H9 (cell line): ENCODE results near the gene DGKB. TPM values are rescaled to one million over a fixed set of nuclear protein-coding genes. Genes with fewer than 3 reads are reported as not detected.

Source experiments
- DNase-seq: peaks from one replicate; pipeline ENCODE4 v3.0.0-alpha.2; 2017
- H2AFZ ChIP-seq: one replicate; pipeline ENCODE4 v1.6.1; 2013; ENCODE audit warnings: mild to moderate bottlenecking, low read length, control low read depth, moderate library complexity
- H2AK5ac ChIP-seq: 2 replicates; pipeline ENCODE4 v1.6.1; 2013; ENCODE audit warnings: low read length, control low read depth, mixed read lengths; ENCODE audit not compliant: insufficient read length
- H2BK120ac ChIP-seq: one replicate; pipeline ENCODE4 v1.6.1; 2013; ENCODE audit warnings: low read depth, mild to moderate bottlenecking, low read length, control low read depth, inconsistent platforms; ENCODE audit not compliant: poor library complexity, severe bottlenecking
- H2BK12ac ChIP-seq: 2 replicates; pipeline ENCODE4 v1.6.1; 2013; ENCODE audit warnings: low read length, control low read depth, mixed read lengths, low read depth; ENCODE audit not compliant: insufficient read length
- H2BK15ac ChIP-seq: 2 replicates; pipeline ENCODE4 v1.6.1; 2013; ENCODE audit warnings: low read depth, low read length, control low read depth
- H2BK20ac ChIP-seq: one replicate; pipeline ENCODE4 v1.6.1; 2013; ENCODE audit warnings: low read depth, mild to moderate bottlenecking, low read length, control low read depth, inconsistent platforms; ENCODE audit not compliant: poor library complexity, severe bottlenecking
- H2BK5ac ChIP-seq: 2 replicates; pipeline ENCODE4 v1.6.1; 2013; ENCODE audit warnings: low read length, control low read depth, mixed read lengths; ENCODE audit not compliant: insufficient read length
- H3K14ac ChIP-seq: 2 replicates; pipeline ENCODE4 v1.6.1; 2013; ENCODE audit warnings: low read length, control low read depth; ENCODE audit not compliant: insufficient read depth
- H3K18ac ChIP-seq: 2 replicates; pipeline ENCODE4 v1.6.1; 2013; ENCODE audit warnings: low read depth, mild to moderate bottlenecking, mixed read lengths, low read length, control low read depth; ENCODE audit not compliant: insufficient read length
- H3K23ac ChIP-seq: 2 replicates; pipeline ENCODE4 v1.6.1; 2013; ENCODE audit warnings: low read length, control low read depth, mixed read lengths, low read depth; ENCODE audit not compliant: insufficient read length
- H3K23me2 ChIP-seq: 2 replicates; pipeline ENCODE4 v1.6.1; 2013; ENCODE audit warnings: low read depth, mild to moderate bottlenecking, mixed read lengths, low read length, control low read depth; ENCODE audit not compliant: insufficient read length, poor library complexity, severe bottlenecking
- H3K27ac ChIP-seq: 2 replicates; pipeline ENCODE4 v1.5.1; 2013; ENCODE audit warnings: low read length, control low read depth, mixed read lengths, low read depth; ENCODE audit not compliant: insufficient read length
- H3K27me3 ChIP-seq: 2 replicates; pipeline ENCODE4 v1.6.1; 2013; ENCODE audit warnings: low read length, control low read depth, inconsistent platforms; ENCODE audit not compliant: insufficient read depth
- H3K4ac ChIP-seq: 2 replicates; pipeline ENCODE4 v1.6.1; 2013; ENCODE audit warnings: low read depth, mild to moderate bottlenecking, control low read depth, inconsistent platforms, low read length, moderate library complexity
- H3K4me1 ChIP-seq: 2 replicates; pipeline ENCODE4 v1.6.1; 2013; ENCODE audit warnings: low read length, control low read depth, inconsistent platforms; ENCODE audit not compliant: insufficient read depth
- H3K4me2 ChIP-seq: 2 replicates; pipeline ENCODE4 v1.6.1; 2013; ENCODE audit warnings: low read length, control low read depth, mixed read lengths; ENCODE audit not compliant: insufficient read length, insufficient read depth
- H3K56ac ChIP-seq: 2 replicates; pipeline ENCODE4 v1.6.1; 2013; ENCODE audit warnings: low read depth, mild to moderate bottlenecking, mixed read lengths, low read length, control low read depth; ENCODE audit not compliant: insufficient read length
- H3K79me1 ChIP-seq: 2 replicates; pipeline ENCODE4 v1.6.1; 2013; ENCODE audit warnings: low read depth, mild to moderate bottlenecking, moderate library complexity, low read length, control low read depth, inconsistent platforms; ENCODE audit not compliant: insufficient read depth, poor library complexity, severe bottlenecking
- H3K79me2 ChIP-seq: 2 replicates; pipeline ENCODE4 v1.6.1; 2013; ENCODE audit warnings: low read length, control low read depth, inconsistent platforms; ENCODE audit not compliant: insufficient read depth
- H3K9ac ChIP-seq: 2 replicates; pipeline ENCODE4 v1.6.1; 2013; ENCODE audit warnings: low read length, control low read depth, mixed read lengths; ENCODE audit not compliant: insufficient read length; ENCODE audit errors: extremely low read depth
- H3K9me3 ChIP-seq: one replicate; pipeline ENCODE4 v1.6.1; 2013; ENCODE audit warnings: low read depth, low read length, inconsistent platforms; ENCODE audit not compliant: control insufficient read depth
- H3T11ph ChIP-seq: one replicate; pipeline ENCODE4 v1.6.1; 2013; ENCODE audit warnings: mild to moderate bottlenecking, low read length, control low read depth, inconsistent platforms
- H4K20me1 ChIP-seq: one replicate; pipeline ENCODE4 v1.6.1; 2013; ENCODE audit not compliant: control insufficient read depth, insufficient read length, insufficient read depth
- H4K5ac ChIP-seq: 2 replicates; pipeline ENCODE4 v1.6.1; 2013; ENCODE audit warnings: low read depth, mild to moderate bottlenecking, mixed read lengths, low read length, control low read depth; ENCODE audit not compliant: insufficient read length
- H4K8ac ChIP-seq: replicated peaks from 2 replicates; pipeline ENCODE4 v1.6.1; 2013; ENCODE audit warnings: low read length, control low read depth, mixed read lengths, low read depth; ENCODE audit not compliant: insufficient read length
- H4K91ac ChIP-seq: 2 replicates; pipeline ENCODE4 v1.6.1; 2013; ENCODE audit warnings: low read depth, mild to moderate bottlenecking, moderate library complexity, mixed read lengths, low read length, control low read depth; ENCODE audit not compliant: insufficient read length
- H3K27ac Mint-ChIP-seq, 3 experiments: 2 replicates in 2 of 3; 3 replicates in 1 of 3; pipeline ENCODE4 v1.8.0; 2020 to 2021; ENCODE audit warnings: mixed read lengths in 3 of 3, mild to moderate bottlenecking in 1 of 3, moderate library complexity in 1 of 3
- H3K27me3 Mint-ChIP-seq: 2 replicates; pipeline ENCODE4 v1.8.0; 2021; ENCODE audit warnings: low read depth, mild to moderate bottlenecking, moderate library complexity, mixed read lengths
- H3K36me3 Mint-ChIP-seq, 3 experiments: 2 replicates in 2 of 3; 3 replicates in 1 of 3; pipeline ENCODE4 v1.8.0; 2020 to 2021; ENCODE audit warnings: low read depth in 3 of 3, mixed read lengths in 3 of 3; ENCODE audit not compliant: insufficient read depth in 1 of 3
- H3K4me1 Mint-ChIP-seq, 2 experiments: 2 replicates each; pipeline ENCODE4 v1.8.0; 2020; ENCODE audit warnings: mixed read lengths in 2 of 2
- H3K4me3 Mint-ChIP-seq, 2 experiments: 2 replicates in 1 of 2; 3 replicates in 1 of 2; pipeline ENCODE4 v1.8.0; 2020 to 2021; ENCODE audit warnings: mild to moderate bottlenecking in 2 of 2, mixed read lengths in 2 of 2, moderate library complexity in 1 of 2
- H3K9me3 Mint-ChIP-seq, 2 experiments: 2 replicates in 1 of 2; 3 replicates in 1 of 2; pipeline ENCODE4 v1.8.0; 2020; ENCODE audit warnings: mild to moderate bottlenecking in 2 of 2, mixed read lengths in 2 of 2, moderate library complexity in 1 of 2
- WGBS: extraction: QIAGEN DNeasy Blood & Tissue Kit; methylation state at CpG from one replicate; pipeline ENCODE4 v1.1.7; 2013; ENCODE audit warnings: missing lambda C conversion rate, low lambda C conversion rate, mixed read lengths; ENCODE audit not compliant: insufficient read length; ENCODE audit errors: extremely low coverage; 5-methylcytosine and 5-hydroxymethylcytosine counted together
- total RNA-seq: library from RNA; stranded (reverse); gene quantifications from 2 replicates; pipeline ENCODE4 v1.2.1, GENCODE V29; 2021
- TF ChIP-seq, protein P1 (sequence below): fragments of 200-600 bp; sonication (generic); conservative IDR thresholded peaks from 3 replicates; pipeline ENCODE4 v1.8.0; 2021; ENCODE audit warnings: antibody characterized with exemption, mild to moderate bottlenecking

The DGKB gene
- total RNA-seq, 1 experiment from 2014 or later = 0.26 TPM

DNA sequence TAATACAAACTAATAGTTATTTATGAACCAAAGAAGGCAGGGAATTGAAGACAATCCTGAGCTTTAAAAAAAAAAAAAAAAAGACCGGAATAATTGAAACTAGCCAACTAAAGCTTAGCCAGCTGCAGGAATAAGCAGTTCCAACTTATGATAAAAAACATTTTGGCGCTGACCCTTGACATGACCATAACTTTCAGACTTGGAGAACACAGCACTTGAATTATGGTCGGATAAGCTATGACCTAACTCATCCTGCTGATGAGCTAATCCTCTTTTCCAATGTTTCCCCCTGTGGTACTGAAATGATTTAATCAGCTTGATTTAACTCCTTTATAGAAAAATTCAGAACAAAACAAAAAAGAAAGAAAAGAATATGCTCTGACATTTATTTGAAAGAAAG is 181.8 kb downstream of the DGKB start:
- Histone ChIP-seq H2BK120ac (no peak overlapping the region), H3T11ph (no peak overlapping the region), H3K27ac (no peak overlapping the region), H3K4me2 (no peak overlapping the region), H3K4ac (no peak overlapping the region), H3K79me1 (no peaks in the 10 kb centered on the region), H3K56ac (no peak overlapping the region), H2BK12ac (no peak overlapping the region), H2AFZ (no peak overlapping the region), H4K20me1 (no peaks in the 10 kb centered on the region), H2BK15ac (no peak overlapping the region), H3K23ac (no peak overlapping the region), H2BK5ac (no peak overlapping the region), H3K9me3 (no peaks in the 10 kb centered on the region), H3K23me2 (no peaks in the 10 kb centered on the region), H4K8ac (no peak overlapping the region), H4K91ac (no peak overlapping the region), H4K5ac (no peak overlapping the region), H3K14ac (no peak overlapping the region), H3K18ac (no peak overlapping the region), H3K79me2 (no peaks in the 10 kb centered on the region), H2BK20ac (no peak overlapping the region), H2AK5ac (no peak overlapping the region), H3K9ac (no peak overlapping the region), H3K4me1 (no peaks in the 10 kb centered on the region; the same call in 1 of the 2 replicates), H3K27me3 (no peaks in the 10 kb centered on the region)
- TF ChIP-seq, protein P1, sequence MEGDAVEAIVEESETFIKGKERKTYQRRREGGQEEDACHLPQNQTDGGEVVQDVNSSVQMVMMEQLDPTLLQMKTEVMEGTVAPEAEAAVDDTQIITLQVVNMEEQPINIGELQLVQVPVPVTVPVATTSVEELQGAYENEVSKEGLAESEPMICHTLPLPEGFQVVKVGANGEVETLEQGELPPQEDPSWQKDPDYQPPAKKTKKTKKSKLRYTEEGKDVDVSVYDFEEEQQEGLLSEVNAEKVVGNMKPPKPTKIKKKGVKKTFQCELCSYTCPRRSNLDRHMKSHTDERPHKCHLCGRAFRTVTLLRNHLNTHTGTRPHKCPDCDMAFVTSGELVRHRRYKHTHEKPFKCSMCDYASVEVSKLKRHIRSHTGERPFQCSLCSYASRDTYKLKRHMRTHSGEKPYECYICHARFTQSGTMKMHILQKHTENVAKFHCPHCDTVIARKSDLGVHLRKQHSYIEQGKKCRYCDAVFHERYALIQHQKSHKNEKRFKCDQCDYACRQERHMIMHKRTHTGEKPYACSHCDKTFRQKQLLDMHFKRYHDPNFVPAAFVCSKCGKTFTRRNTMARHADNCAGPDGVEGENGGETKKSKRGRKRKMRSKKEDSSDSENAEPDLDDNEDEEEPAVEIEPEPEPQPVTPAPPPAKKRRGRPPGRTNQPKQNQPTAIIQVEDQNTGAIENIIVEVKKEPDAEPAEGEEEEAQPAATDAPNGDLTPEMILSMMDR = no peak
- DNase-seq = no peak
- Mint-ChIP-seq H3K36me3 (no peaks in the 10 kb centered on the region), H3K27me3 (no peaks in the 10 kb centered on the region), H3K9me3 (no peaks in the 10 kb centered on the region), H3K27ac (no peak overlapping the region; a peak in 1 of 7 replicates), H3K4me1 (peaks cover 17 to 23% of the 10 kb centered on the region in 2 experiments), H3K4me3 (no peak overlapping the region)
- WGBS = no CpG with 5 or more reads among the region's 3 CpGs
